AG08395 (cell line): ENCODE results near the gene TLCD2.

ENCODE experiments used
- DNase-seq: peaks from one replicate; pipeline ENCODE4 v3.0.0; 2012; ENCODE audit warnings: mixed read lengths, low spot score

TLCD2 gene

DNA sequence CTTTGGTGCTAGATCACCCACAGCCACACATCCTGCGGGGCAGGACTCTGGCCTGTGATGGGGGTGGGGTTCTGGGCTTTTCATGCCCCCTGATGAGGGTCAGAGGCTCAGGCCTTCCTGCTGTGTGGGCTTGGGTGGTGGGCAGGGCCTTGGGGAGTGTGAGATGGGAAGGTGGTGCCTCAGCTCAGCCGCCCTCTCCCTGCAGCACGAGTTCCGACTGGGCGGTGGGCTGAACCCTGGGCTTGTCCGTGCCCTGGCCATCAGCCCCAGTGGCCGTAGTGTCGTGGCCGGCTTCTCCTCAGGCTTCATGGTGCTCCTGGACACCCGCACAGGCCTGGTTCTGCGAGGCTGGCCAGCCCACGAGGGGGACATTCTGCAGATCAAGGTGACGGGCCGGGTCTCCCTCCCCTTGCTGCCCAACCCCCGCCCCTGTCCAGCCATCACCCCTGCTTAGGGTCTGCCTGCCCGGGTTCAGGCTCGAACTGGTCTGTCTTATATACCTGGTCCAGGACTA lies 25.7 kb upstream of the TLCD2 start:
- DNase-seq: no peak

- no peak for DNase-seq
Observed at GRCh38 chr17:1735418-1735817, 25.2 kb upstream of the TLCD2 start.

- DNase-seq: no peak
Observed at GRCh38 chr17:1733759-1734158, 23.6 kb upstream of the TLCD2 start.

DNA sequence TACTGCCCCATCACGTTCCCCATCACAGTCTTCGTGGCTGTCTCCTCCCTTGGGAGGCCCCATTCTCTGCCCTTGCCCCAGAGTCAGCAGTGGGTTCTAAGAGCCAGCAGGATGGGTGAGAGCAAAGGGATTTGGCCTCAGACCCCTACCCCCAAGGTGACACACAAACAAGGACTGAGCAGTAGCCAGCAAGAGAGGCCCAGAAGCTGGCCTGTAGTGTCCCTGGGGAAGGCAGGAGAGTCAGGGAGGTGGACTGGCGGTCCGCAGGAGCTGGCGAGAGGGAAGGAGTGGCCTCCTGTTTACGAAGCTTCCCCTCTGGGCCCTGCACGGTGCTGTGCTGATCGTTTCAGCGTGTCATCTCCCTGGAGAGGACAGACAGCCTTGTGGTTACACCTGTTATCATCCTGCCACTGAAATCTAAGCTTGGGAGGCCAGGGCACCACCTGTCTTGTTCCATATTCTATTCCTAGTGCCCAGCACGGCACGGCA lies 22.7 kb upstream of the TLCD2 start:
- DNase-seq: no peak

DNA sequence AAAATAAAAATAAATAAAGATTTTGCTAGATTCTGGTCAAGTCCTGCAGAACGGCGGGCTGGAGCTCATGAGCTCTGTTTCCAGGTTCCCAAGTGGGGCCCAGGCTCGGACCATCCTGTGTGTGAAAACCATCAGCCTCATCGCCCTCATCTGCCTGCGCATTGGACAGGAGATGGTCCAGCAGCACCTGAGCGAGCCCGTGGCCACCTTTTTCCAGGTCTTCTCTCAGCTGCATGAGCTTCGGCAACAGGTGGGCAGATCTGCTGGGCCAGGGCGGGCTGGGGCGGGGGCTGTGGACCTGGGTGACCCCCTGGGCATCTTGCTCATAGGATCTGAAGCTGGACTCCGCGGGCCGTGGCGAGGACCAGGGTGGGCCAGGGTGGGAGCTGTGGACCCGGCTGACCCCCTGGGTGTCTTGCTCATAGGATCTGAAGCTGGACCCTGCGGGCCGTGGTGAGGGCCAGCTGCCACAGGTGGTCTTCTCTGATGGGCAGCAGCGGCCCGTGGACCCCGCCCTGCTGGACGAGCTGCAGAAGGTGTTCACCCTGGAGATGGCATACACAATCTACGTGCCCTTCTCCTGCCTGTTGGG lies 22.2 kb upstream of the TLCD2 start:
- DNase-seq: no peak

DNA sequence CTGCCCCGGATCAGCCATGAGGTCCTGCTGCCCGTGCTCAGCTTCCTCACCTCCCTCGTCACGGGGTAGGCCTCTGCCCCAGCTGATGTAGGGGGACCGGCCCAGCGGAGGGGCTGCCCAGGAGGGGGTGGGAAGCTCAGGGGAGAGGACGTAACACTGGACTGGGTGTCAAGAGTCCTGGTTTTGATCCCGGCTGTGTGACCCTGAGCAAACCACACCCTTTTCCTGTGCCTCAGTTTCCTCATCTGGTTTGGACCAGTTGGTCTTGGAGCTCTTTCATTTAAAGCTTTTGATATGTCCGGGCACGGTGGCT lies 21.0 kb upstream of the TLCD2 start:
- no peak for DNase-seq

DNA sequence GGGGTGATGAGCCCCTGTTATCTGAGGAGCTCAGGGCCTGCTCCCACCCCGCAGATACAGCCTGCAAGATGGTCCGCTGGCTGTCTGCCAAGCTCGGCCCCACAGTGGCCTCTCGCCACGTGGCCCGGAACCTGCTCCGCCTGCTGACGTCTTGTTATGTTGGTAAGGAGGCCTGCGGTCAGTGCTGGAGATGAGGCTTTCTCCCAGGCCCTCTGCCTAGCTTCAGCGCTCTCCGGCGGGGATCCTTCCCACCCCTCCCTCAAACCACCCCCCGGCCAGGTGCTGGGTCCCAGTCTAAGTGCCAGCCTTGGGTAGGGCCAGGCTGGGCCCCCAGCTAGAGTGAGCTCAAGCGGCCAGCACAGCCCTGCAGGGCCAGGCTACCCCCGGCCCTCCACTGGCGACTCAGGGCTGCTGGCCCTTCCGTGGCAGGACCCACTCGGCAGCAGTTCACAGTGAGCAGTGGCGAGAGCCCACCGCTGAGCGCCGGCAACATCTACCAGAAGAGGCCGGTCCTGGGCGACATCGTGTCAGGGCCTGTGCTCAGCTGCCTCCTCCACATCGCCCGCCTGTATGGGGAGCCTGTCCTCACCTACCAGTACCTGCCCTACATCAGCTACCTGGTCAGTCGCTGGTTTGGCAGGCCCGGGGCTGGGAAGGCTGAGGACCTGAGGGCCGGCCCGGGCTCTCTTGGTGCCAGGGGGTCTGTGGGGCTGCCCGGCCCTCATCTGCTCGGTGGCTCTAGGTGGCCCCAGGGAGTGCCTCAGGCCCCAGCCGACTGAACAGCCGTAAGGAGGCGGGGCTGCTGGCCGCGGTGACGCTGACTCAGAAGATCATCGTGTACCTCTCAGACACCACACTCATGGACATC lies 20.4 kb upstream of the TLCD2 start:
- peak; percentile 89 for DNase-seq

DNA sequence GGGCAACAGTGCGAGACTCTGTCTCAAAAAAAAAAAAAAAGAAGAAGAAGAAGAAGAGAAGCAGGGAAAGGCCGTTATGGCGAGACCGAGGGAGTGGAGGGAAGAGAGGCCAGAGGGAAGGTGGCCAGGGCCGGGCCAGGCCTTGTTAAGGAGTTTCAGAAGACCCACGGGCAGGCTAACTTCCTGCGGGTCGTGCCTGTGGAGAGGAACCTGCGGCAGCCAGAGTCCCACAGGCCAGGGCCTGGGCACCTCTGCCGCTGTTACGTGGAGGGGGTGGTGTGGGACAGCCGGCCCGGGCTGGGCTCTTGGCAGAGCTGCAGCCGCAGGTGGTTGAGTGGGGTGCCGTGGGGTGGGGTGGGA lies 19.8 kb upstream of the TLCD2 start:
- DNase-seq: no peak

DNA sequence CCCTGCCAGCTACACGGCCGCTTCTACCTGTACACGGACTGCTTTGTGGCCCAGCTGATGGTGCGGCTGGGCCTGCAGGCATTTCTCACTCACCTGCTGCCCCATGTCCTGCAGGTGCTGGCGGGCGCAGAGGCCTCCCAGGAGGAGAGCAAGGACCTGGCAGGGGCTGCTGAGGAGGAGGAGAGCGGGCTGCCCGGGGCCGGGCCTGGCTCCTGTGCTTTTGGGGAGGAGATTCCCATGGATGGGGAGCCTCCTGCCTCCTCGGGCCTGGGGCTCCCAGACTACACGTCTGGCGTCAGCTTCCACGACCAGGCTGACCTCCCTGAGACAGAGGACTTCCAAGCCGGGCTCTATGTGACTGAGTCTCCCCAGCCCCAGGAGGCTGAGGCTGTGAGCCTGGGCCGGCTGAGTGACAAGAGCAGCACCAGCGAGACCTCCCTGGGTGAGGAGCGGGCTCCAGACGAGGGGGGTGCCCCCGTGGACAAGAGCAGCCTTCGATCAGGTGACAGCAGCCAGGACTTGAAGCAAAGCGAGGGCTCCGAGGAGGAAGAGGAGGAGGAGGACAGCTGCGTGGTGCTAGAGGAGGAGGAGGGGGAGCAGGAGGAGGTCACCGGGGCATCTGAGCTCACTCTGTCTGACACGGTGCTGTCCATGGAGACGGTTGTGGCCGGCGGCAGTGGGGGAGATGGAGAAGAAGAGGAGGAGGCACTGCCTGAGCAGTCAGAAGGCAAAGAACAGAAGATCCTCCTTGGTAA lies 17.9 kb upstream of the TLCD2 start:
- no peak for DNase-seq

GRCh38 chr17:1727258-1727789 lies 17.1 kb upstream of the TLCD2 start:
- DNase-seq: no peak

DNA sequence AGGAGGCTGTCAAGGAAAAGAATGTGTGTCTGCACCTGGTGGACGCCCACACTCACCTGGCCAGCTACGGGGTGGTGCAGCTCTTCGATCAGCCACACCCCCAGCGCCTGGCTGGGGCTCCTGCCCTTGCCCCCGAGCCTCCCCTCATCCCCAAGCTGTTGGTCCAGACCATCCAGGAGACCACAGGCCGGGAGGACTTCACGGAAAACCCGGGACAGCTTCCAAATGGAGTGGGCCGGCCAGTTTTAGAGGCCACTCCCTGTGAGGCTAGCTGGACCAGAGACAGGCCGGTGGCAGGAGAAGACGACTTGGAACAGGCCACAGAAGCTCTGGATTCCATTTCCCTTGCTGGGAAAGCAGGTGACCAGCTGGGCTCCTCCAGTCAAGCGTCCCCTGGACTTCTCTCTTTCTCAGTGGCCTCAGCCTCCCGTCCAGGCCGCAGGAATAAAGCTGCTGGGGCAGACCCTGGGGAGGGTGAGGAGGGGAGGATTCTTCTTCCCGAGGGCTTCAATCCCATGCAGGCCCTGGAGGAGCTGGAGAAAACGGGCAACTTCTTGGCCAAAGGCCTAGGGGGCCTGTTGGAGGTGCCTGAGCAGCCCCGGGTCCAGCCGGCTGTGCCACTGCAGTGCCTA lies 16.6 kb upstream of the TLCD2 start:
- no peak for DNase-seq

DNA sequence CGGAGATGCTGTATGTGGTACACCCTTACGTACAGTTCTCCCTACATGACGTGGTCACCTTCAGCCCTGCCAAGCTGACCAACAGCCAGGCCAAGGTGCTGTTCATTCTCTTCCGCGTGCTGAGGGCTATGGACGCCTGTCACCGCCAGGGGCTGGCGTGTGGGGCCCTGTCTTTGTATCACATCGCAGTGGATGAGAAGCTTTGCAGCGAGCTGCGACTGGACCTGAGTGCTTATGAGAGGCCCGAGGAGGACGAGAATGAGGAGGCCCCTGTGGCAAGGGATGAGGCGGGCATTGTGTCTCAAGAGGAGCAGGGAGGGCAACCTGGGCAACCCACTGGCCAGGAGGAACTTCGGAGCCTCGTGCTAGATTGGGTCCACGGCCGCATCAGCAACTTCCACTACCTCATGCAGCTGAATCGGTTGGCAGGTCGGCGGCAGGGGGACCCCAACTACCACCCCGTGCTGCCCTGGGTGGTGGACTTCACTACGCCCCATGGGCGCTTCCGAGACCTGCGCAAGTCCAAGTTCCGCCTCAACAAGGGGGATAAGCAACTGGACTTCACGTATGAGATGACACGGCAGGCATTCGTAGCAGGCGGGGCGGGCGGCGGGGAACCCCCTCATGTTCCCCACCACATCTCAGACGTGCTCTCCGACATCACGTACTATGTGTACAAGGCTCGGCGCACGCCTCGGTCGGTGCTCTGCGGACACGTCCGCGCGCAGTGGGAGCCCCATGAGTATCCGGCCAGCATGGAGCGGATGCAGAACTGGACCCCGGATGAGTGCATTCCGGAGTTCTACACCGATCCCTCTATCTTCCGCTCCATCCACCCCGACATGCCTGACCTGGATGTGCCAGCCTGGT lies 15.7 kb upstream of the TLCD2 start:
- no peak for DNase-seq

DNA sequence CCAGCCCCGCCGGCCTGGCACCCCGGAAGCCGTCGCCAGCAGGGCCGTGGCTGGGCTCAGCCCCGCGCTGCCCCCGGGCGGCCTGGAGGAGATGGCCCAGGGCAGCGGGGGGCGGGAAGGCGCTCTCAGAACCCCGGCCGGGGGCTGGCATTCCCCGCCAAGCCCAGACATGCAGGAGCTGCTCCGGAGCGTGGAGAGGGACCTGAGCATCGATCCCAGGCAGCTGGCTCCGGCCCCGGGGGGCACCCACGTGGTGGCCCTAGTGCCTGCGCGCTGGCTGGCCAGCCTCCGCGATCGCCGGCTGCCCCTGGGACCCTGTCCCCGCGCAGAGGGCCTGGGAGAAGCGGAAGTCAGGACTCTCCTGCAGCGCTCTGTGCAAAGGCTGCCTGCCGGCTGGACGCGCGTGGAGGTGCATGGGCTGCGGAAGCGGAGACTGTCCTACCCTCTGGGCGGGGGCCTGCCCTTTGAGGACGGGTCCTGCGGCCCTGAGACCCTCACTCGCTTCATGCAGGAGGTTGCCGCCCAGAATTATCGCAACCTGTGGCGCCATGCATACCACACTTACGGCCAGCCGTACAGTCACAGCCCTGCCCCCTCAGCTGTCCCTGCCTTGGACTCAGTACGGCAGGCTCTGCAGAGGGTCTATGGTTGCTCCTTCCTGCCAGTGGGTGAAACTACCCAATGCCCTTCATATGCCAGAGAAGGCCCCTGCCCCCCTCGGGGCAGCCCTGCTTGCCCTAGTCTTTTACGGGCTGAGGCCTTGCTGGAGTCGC lies 14.9 kb upstream of the TLCD2 start:
- DNase-seq: no peak

DNA sequence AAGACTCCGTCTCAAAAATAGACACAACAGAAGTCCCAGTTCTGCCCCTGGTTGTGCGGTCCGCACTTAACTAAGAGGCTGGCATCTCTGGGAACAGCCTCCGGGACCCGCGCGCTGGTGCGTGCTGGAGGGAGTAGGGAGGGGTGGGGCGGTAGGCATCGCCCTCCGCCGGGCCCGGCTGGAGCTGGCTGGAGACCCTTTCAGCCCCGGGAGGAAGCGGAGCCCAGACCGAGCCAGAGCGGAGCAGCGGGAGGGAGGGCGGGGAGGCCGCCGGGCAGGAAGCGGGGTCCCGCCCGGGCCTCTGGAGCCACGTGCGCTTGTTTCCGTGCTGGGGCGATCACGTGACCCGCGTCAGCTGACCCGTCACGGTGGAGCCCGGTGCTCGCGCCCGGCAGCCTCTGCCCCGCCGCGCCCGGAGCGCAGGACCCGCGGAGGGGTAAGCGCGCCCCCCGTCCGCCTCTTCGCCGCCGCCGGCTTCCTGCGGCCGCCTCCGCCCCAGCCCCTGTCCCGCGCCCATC lies 14.2 kb upstream of the TLCD2 start, which contains the start of gene WDR81:
Gene WDR81, plus strand, starts transcription at position 354 of the 518 bp plus-strand sequence. CDS start 256 bp downstream, outside the sequence.
- peak; percentile 82 for DNase-seq

- DNase-seq: peak; percentile 63
Observed at GRCh38 chr17:1722022-1722421, 11.8 kb upstream of the TLCD2 start.

- no peak for DNase-seq
Observed at GRCh38 chr17:1720856-1721386, 10.7 kb upstream of the TLCD2 start.

DNA sequence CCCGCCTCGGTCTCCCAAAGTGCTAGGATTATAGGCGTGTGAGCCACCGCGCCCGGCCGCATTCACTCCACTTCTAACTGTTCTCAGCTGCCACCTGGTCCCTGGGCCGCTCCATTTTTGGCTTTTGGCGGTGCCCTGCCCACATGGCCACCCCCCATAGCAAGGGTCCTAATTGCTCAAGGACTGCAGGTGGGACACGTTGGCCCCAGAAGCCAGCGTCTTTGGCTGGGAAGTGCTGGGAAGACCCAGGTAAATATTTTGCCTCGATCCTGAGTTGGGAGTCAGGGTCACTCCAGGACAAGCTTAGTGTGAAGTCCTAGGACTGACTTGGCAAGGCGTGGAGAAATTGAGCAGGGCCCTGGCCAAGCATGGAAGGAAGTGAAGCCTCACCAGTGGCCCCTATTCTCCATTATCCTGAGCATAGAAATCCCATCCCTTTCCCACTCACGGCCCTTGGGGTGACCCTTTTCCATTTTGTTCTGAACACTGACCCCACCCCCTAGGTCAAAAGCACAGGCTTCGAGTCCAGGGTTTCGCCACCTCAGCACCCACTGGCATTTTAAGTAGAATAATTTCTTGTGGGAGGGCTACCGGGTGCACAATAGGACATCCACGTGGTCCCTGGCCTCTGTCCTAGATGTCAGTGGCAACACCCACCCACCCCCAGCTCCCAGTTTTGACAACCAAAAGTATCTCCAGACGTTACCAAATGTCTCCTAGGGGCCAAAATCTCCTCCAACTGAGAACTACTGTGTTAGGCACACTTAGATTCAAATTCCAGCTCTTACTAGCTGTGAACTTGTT lies 8.4 kb upstream of the TLCD2 start:
- DNase-seq: no peak

DNA sequence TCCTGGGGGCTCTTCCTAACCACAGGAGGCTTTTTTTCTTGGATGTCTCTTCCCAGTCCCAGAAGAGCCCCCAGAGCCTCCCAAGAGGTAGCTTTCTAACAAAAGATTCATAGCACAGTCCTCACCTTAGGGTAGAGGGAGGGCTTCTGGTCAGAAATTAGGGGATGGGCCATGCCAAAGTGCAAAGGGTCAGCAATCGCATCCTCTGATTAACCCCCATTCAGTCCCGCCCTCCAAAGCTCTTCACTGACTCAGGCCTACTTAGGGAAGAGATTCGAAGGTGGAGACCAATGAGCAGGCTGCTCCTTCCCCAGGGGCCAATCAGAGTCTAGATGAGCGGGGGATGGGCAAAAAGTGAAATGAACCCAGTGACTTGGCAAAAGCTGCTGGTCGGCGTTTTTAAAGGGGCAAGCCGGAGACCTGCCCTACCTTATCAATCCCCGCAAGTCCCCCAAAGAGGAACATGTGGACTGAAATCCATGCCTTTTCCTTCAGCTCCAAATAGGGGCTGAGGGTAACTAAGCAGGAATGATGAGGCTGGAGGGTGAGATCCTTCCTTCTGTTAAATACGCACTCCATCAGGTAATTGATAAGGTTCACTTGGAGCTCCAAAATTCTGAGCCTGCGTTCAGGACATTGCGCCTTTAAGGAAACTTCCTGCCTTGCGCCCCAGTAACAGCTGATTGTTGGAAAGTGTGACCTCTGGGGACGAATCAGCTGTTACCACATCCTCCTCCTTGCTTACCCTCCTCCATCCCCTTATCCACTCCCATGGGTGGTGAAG lies 6.9 kb upstream of the TLCD2 start:
- DNase-seq: peak; percentile 97
